Loucy (cell line): ENCODE results near the gene C12orf57.

Experiments
- EZH2phosphoT487 ChIP-seq: fragments of 200-600 bp; IDR thresholded peaks from 2 replicates; pipeline ENCODE4 v1.6.1; 2018; ENCODE audit warnings: antibody characterized with exemption, mild to moderate bottlenecking, moderate library complexity, borderline replicate concordance
- TF ChIP-seq, protein P1 (sequence below): fragments of 200-600 bp; sonication (generic); conservative IDR thresholded peaks from 2 replicates; pipeline ENCODE4 v1.5.1; 2014; ENCODE audit warnings: mild to moderate bottlenecking, antibody characterized with exemption, low read length

DNA sequence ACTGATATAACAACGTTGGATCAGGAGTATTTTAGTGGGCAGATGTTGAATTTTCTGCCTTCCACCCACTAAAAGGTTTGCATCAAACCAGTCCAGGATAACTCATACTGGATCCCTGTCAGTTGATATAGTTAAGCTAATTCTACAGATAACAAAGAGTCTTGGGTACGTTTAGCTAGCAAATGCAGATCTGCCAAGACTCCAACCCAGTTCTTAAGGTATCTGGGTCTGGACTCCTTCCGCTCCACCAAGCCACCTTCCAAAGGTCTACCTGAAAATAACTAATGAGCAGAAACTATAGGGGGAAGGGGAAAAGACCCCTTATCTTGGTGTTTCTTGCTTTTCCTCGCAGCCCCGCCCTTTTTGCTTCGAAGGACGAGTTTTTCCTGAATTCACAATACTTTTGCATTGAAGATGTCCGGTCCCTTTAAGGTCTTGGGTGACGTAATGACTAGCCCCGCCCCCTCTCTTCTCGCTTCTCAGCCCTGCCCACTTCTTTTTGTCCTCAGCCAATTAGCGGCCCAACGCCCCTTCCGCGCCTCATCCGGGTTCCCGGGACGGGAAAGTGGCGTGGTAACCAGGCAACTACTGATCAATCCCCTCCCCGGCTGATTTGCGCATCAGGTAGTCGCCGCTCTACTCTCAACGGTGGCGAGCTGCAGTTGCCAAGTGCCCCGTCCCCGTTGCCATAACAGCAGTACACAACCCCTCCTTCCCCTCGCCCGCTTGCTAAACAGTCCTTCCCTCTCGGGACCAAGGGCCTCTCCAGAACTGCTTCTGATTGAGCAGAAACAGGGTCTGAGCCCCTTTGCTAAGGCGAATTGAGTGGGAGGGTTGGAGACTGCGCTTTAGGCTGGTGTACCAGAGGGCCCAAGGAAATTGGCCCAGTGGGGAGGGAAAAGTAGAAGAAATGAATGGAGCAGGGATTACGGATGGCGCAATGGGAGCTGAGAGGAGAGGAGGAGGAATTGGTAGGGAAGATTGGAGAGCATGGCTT is 39.2 kb upstream of the C12orf57 start, which contains the start of gene LRRC23:
- TF ChIP-seq, protein P1, sequence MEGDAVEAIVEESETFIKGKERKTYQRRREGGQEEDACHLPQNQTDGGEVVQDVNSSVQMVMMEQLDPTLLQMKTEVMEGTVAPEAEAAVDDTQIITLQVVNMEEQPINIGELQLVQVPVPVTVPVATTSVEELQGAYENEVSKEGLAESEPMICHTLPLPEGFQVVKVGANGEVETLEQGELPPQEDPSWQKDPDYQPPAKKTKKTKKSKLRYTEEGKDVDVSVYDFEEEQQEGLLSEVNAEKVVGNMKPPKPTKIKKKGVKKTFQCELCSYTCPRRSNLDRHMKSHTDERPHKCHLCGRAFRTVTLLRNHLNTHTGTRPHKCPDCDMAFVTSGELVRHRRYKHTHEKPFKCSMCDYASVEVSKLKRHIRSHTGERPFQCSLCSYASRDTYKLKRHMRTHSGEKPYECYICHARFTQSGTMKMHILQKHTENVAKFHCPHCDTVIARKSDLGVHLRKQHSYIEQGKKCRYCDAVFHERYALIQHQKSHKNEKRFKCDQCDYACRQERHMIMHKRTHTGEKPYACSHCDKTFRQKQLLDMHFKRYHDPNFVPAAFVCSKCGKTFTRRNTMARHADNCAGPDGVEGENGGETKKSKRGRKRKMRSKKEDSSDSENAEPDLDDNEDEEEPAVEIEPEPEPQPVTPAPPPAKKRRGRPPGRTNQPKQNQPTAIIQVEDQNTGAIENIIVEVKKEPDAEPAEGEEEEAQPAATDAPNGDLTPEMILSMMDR: no peak
- no peak for TF ChIP-seq EZH2phosphoT487
